ENCODE results near the gene DTX3.
"Not testable (repeated sequence)": the region's sequence is repeated elsewhere in the genome, so short reads cannot be mapped to it uniquely, and the experiment has no call there.

Gene DTX3

DNA sequence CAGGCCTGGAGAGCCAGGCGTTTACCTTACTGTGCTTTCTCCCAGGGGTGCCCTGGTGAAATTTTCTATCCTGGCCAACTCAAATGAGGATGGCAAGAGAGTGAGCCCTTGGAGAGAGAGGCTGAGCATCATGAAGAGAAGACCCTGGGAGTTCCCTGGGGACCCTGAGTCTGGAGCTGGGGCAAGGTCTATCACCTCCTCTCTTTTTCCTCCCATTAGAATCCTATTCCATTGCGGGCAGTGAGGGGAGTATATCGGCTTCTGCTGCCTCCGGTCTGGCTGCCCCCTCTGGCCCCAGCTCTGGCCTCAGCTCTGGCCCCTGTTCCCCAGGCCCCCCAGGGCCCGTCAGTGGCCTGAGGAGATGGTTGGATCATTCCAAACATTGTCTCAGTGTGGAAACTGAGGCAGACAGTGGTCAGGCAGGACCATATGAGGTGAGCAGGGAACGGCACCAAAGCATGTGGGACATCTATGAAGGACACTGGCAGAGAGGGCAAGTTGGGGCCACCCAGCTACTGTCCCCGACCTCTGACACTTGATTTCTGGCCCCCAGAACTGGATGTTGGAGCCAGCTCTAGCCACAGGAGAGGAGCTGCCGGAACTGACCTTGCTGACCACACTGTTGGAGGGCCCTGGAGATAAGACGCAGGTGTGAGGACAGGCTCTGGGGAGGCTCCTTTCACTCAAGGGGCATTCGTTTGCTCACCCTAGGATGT is 8.2 kb downstream of the DTX3 start:
- Mint-ChIP-seq H3K4me1 (peaks cover 5% of the 10 kb centered on the region), H3K4me3 (peak overlapping the region; percentile 55), H3K36me3 (ENCODE audit: insufficient read depth) (peaks cover 4% of the 10 kb centered on the region), H3K9me3 (no peaks in the 10 kb centered on the region), H3K27me3 (peaks cover 52% of the 10 kb centered on the region), H3K27ac (ENCODE audit: low read depth) (no peak overlapping the region)
- no peak for ATAC-seq (replicated peaks; ENCODE audit: extremely low read depth, poor library complexity, severe bottlenecking)
- no peak for DNase-seq (ENCODE audit: low spot score in 2 of 2)

DNA sequence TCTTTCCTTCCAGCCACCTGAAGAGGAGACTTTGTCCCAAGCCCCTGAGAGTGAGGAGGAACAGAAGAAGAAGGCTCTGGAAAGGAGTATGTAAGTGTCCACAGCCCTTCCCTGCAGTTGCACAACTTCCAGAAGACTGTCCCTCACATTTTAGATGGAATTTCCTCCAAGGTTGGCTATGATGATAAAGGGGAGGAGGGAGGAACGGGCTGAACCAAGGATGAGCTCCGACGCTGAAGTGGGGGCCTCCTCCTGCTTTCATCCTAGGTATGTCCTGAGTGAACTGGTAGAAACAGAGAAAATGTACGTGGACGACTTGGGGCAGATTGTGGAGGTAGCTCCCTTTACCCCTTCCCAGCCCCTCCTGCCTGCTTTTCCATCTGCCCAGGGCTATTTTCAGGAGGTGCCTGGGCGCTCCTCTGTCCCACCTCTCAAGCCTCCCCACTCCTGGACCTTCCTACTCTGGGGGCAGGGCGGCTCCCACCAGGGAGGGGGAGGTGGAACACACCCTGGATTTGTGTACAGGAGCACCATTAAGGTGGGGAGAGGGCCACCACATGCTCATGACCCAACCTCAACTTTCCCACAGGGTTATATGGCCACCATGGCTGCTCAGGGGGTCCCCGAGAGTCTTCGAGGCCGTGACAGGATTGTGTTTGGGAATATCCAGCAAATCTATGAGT is 8.9 kb downstream of the DTX3 start:
- H3K27me3 Mint-ChIP-seq: peaks cover 59% of the 10 kb centered on the region
- H3K36me3 Mint-ChIP-seq (ENCODE audit: insufficient read depth): peaks cover 3% of the 10 kb centered on the region
- H3K4me1 Mint-ChIP-seq: peaks cover 5% of the 10 kb centered on the region
- H3K27ac Mint-ChIP-seq (ENCODE audit: low read depth): no peak overlapping the region
- H3K4me3 Mint-ChIP-seq: no peak overlapping the region
- DNase-seq (ENCODE audit: low spot score in 2 of 2) (no peak), ATAC-seq (replicated peaks; ENCODE audit: extremely low read depth, poor library complexity, severe bottlenecking) (no peak)
- no peaks in the 10 kb centered on the region for H3K9me3 Mint-ChIP-seq

- no peak for DNase-seq (ENCODE audit: low spot score in 2 of 2)
These were observed 9.7 kb downstream of the DTX3 start for GRCh38 chr12:57614178-57614947.

DNA sequence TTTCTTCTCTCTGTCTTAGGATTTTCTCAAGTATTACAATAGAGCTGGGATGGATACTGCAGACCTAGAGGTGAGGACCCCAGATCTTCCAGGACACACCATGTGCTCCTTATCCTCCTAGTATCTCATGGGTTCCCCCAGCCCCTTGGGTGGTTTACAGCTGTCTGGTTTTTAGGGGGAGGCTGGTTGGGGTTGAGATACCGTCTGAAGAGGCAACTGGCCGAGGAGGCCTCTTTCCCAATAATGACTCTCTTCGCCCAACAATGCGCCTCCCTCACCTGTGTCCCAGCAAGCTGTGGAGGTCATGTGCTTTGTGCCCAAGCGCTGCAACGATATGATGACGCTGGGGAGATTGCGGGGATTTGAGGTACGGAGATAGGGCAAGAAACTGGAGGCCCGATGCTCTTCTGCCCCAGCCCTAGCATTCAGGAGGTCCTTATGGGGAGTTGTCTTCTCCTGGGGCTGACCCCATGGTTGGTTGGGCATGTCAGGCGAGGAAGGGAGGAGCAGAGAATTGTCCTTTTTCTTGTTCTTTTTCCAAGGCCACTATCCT is 10.4 kb downstream of the DTX3 start:
- H3K9me3 Mint-ChIP-seq: no peaks in the 10 kb centered on the region
- H3K4me3 Mint-ChIP-seq: no peak overlapping the region
- H3K27ac Mint-ChIP-seq (ENCODE audit: low read depth): no peak overlapping the region
- peaks cover 73% of the 10 kb centered on the region for H3K27me3 Mint-ChIP-seq
- H3K4me1 Mint-ChIP-seq: peaks cover 5% of the 10 kb centered on the region
- H3K36me3 Mint-ChIP-seq (ENCODE audit: insufficient read depth): no peaks in the 10 kb centered on the region
- no peak for ATAC-seq (replicated peaks; ENCODE audit: extremely low read depth, poor library complexity, severe bottlenecking)
- DNase-seq (ENCODE audit: low spot score in 2 of 2): no peak

More at GRCh38 chr12:57614178-57614947, 9.7 kb downstream of the DTX3 start:
- ATAC-seq (replicated peaks; ENCODE audit: extremely low read depth, poor library complexity, severe bottlenecking): no peak
- Mint-ChIP-seq H3K4me3 (no peak overlapping the region), H3K27me3 (peaks cover 67% of the 10 kb centered on the region), H3K4me1 (peaks cover 5% of the 10 kb centered on the region), H3K9me3 (no peaks in the 10 kb centered on the region), H3K27ac (ENCODE audit: low read depth) (no peak overlapping the region), H3K36me3 (ENCODE audit: insufficient read depth) (peaks cover under 1% of the 10 kb centered on the region)

- H3K36me3 Mint-ChIP-seq (ENCODE audit: insufficient read depth): peaks cover 2% of the 10 kb centered on the region
- DNase-seq (ENCODE audit: low spot score in 2 of 2): no peak
- H3K27ac Mint-ChIP-seq (ENCODE audit: low read depth): no peak overlapping the region
- peaks cover 5% of the 10 kb centered on the region for H3K4me1 Mint-ChIP-seq
- ATAC-seq (replicated peaks; ENCODE audit: extremely low read depth, poor library complexity, severe bottlenecking): no peak
- no peak overlapping the region for H3K4me3 Mint-ChIP-seq
- peaks cover 79% of the 10 kb centered on the region for H3K27me3 Mint-ChIP-seq
- no peaks in the 10 kb centered on the region for H3K9me3 Mint-ChIP-seq
These were observed 11.0 kb downstream of the DTX3 start for GRCh38 chr12:57615637-57616036.

GRCh38 chr12:57616383-57617101 is 11.9 kb downstream of the DTX3 start:
- peaks cover 6% of the 10 kb centered on the region for H3K36me3 Mint-ChIP-seq (ENCODE audit: insufficient read depth)
- peaks cover 14% of the 10 kb centered on the region for H3K4me1 Mint-ChIP-seq
- H3K9me3 Mint-ChIP-seq: no peaks in the 10 kb centered on the region
- H3K27me3 Mint-ChIP-seq: peaks cover 89% of the 10 kb centered on the region
- ATAC-seq (replicated peaks; ENCODE audit: extremely low read depth, poor library complexity, severe bottlenecking) (no peak), DNase-seq (ENCODE audit: low spot score in 2 of 2) (no peak)
- no peak overlapping the region for H3K27ac Mint-ChIP-seq (ENCODE audit: low read depth)
- no peak overlapping the region for H3K4me3 Mint-ChIP-seq

GRCh38 chr12:57617942-57618341 is 13.3 kb downstream of the DTX3 start:
- Mint-ChIP-seq H3K4me1 (peaks cover 22% of the 10 kb centered on the region), H3K9me3 (no peaks in the 10 kb centered on the region), H3K36me3 (ENCODE audit: insufficient read depth) (peaks cover 6% of the 10 kb centered on the region), H3K4me3 (no peak overlapping the region), H3K27ac (ENCODE audit: low read depth) (no peak overlapping the region), H3K27me3 (peaks cover 92% of the 10 kb centered on the region)
- no peak for ATAC-seq (replicated peaks; ENCODE audit: extremely low read depth, poor library complexity, severe bottlenecking)
- DNase-seq (ENCODE audit: low spot score in 2 of 2): no peak

DNA sequence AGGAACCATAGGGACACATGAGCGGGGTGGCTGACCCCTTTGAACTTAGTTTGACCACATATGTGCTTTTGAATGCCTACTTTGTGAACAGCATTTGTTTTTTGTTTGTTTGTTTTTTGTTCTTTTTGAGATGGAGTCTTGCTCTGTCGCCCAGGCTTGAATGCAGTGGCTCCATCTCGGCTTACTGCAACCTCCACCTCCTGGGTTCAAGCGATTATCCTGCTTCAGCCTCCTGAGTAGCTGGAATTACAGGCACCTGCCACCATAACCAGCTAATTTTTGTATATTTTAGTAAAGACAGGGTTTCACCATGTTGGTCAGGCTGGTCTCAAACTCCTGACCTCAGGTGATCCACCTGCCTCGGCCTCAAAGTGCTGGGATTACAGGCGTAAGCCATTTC is 13.8 kb downstream of the DTX3 start:
- not testable (repeated sequence) for ATAC-seq (replicated peaks; ENCODE audit: extremely low read depth, poor library complexity, severe bottlenecking); H3K36me3 Mint-ChIP-seq (ENCODE audit: insufficient read depth); DNase-seq (ENCODE audit: low spot score in 2 of 2)

GRCh38 chr12:57618966-57619433 is 14.4 kb downstream of the DTX3 start:
- H3K9me3 Mint-ChIP-seq: no peaks in the 10 kb centered on the region
- no peak overlapping the region for H3K4me3 Mint-ChIP-seq

More for the DNA sequence above, 13.8 kb downstream of the DTX3 start:
- Mint-ChIP-seq H3K27me3 (peaks cover 92% of the 10 kb centered on the region), H3K4me1 (peaks cover 22% of the 10 kb centered on the region)
- not testable (repeated sequence) for H3K27ac Mint-ChIP-seq (ENCODE audit: low read depth); H3K9me3 Mint-ChIP-seq; H3K4me3 Mint-ChIP-seq

DNA sequence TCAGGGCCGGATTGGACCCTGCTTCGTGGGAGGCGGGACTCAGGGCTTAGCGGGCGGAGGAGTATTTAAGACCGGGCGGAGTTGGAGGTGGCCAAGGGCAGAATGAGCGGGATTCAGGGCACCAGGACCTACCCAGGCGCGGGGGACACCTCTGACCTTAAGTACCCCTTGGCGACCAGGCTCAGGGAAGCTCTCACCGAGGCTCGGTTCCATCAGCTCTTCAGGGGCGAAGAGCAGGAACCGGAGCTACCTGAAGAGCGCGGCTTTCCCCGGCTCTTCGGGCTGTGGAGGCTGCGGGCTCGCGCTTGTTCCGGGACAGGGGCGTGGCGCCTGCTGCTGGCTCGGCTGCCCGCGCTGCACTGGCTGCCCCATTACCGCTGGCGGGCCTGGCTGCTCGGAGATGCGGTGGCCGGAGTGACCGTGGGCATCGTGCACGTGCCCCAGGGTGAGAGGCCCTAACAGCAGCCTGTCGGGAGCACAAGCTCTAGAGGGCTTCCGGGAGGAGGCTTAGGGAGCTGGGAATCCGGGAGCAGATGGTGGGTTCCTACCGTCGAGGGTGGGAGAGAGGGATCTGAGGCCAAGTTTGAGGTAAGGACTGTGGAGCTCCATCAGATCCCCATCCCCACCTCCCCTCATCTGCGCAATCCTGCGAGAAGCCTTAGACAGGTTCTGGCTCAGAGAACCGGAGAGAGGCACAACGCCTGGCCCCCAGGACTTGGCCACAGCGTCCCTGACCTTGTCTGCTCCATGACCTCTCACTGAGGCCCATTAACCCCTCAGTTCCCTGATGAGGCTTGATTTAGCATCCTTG is 15.0 kb downstream of the DTX3 start:
- no peak for ATAC-seq (replicated peaks; ENCODE audit: extremely low read depth, poor library complexity, severe bottlenecking)

More at GRCh38 chr12:57618966-57619433, 14.4 kb downstream of the DTX3 start:
- H3K27ac Mint-ChIP-seq (ENCODE audit: low read depth): no peak overlapping the region
- no peak for ATAC-seq (replicated peaks; ENCODE audit: extremely low read depth, poor library complexity, severe bottlenecking)
- H3K36me3 Mint-ChIP-seq (ENCODE audit: insufficient read depth): peaks cover 6% of the 10 kb centered on the region
- no peak for DNase-seq (ENCODE audit: low spot score in 2 of 2)
- peaks cover 22% of the 10 kb centered on the region for H3K4me1 Mint-ChIP-seq
- H3K27me3 Mint-ChIP-seq: peaks cover 92% of the 10 kb centered on the region

DNA sequence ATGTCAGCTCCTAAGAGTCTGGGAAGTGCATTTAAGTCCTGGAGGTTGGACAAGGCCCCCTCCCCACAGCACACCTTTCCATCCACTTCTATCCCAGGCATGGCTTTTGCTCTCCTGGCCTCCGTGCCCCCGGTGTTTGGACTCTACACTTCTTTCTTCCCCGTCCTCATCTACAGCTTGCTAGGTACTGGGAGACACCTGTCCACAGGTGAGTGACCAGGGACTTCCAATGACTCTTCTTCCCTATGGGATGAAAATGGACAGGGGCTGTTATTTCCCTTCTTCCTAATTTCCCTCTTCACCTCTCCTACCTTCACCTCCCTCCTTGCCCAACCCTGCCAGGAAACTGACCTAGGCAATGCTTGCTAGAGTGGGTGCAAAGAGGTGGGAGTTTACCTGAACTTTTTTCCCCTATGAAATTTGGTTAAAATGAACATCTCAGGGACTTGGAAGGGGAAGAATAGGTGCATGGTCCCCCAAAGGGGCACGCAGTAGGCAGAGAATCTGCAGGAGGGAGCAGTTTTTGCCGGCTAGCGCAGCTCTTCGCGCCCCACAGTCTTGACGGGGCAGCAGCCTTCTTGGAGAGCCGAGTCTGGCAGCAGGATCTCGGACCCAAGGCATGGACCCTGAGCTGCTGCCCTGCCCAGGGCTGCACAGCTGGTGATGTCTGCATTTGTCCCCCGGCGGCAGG is 15.8 kb downstream of the DTX3 start:
- peaks cover 94% of the 10 kb centered on the region for H3K27me3 Mint-ChIP-seq
- ATAC-seq (replicated peaks; ENCODE audit: extremely low read depth, poor library complexity, severe bottlenecking) (no peak), DNase-seq (ENCODE audit: low spot score in 2 of 2) (no peak)
- H3K9me3 Mint-ChIP-seq: no peaks in the 10 kb centered on the region
- H3K36me3 Mint-ChIP-seq (ENCODE audit: insufficient read depth): peaks cover 6% of the 10 kb centered on the region
- H3K4me1 Mint-ChIP-seq: peaks cover 22% of the 10 kb centered on the region
- H3K27ac Mint-ChIP-seq (ENCODE audit: low read depth): no peak overlapping the region
- H3K4me3 Mint-ChIP-seq: peak overlapping the region; percentile 76

More for the DNA sequence above, 15.0 kb downstream of the DTX3 start:
- Mint-ChIP-seq H3K27ac (ENCODE audit: low read depth) (no peak overlapping the region), H3K27me3 (peaks cover 94% of the 10 kb centered on the region), H3K9me3 (no peaks in the 10 kb centered on the region), H3K4me3 (no peak overlapping the region), H3K4me1 (peaks cover 22% of the 10 kb centered on the region), H3K36me3 (ENCODE audit: insufficient read depth) (peaks cover 6% of the 10 kb centered on the region)
- DNase-seq (ENCODE audit: low spot score in 2 of 2): no peak
